Transverse colon (tissue), 3 donors: Measurements from ENCODE around the gene PTPRJ.

Source experiments
- EP300 ChIP-seq: sonication (generic); formaldehyde crosslinking; IDR thresholded peaks from one replicate; pipeline ENCODE4 v1.6.1; 2017; ENCODE audit warnings: antibody characterized with exemption, low read depth
- POLR2A ChIP-seq: fragments of 450-650 bp; IDR thresholded peaks from one replicate; pipeline ENCODE4 v1.6.1; 2016; ENCODE audit warnings: antibody characterized with exemption, mild to moderate bottlenecking, moderate library complexity
- TF ChIP-seq, protein P1 (sequence below), 5 experiments: fragments of 200-600 bp in 3 of 5; fragments of 450-650 bp in 2 of 5; sonication (generic) in 3 of 5; IDR thresholded peaks; 1 replicate in 2 of 5; 2 replicates in 3 of 5; pipeline ENCODE4 v1.5.1; 2016 to 2017; ENCODE audit warnings: antibody characterized with exemption in 5 of 5, inconsistent platforms in 3 of 5, mild to moderate bottlenecking in 2 of 5, moderate library complexity in 1 of 5

DNA sequence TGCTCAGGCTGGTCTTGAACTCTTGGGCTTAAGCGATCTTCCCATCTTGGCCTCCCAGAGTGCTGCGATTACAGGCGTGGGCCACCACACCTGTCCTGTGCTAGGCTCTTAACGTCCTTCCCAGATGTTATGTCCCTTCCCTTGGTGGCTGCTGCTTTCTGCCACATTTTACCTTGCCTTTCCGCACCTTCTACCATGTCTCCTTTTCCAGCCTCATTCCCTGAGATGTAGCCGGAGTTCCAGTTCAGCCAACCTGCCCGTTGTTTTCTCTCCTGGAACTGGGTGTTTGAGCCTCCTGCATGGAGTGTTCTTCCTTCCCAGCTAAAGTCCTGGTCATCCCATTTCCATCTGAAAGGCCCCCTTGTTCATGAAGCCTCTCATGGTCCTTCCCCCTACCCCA is 95.3 kb downstream of the PTPRJ start:
- TF ChIP-seq, protein P1, sequence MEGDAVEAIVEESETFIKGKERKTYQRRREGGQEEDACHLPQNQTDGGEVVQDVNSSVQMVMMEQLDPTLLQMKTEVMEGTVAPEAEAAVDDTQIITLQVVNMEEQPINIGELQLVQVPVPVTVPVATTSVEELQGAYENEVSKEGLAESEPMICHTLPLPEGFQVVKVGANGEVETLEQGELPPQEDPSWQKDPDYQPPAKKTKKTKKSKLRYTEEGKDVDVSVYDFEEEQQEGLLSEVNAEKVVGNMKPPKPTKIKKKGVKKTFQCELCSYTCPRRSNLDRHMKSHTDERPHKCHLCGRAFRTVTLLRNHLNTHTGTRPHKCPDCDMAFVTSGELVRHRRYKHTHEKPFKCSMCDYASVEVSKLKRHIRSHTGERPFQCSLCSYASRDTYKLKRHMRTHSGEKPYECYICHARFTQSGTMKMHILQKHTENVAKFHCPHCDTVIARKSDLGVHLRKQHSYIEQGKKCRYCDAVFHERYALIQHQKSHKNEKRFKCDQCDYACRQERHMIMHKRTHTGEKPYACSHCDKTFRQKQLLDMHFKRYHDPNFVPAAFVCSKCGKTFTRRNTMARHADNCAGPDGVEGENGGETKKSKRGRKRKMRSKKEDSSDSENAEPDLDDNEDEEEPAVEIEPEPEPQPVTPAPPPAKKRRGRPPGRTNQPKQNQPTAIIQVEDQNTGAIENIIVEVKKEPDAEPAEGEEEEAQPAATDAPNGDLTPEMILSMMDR (IDR thresholded peaks at IDR 0.05), result no peak
- no peak for TF ChIP-seq EP300
- no peak for TF ChIP-seq POLR2A
